GM12878 (cell line): Measurements from ENCODE around the gene KYAT1. TPM values are rescaled to one million over a fixed set of nuclear protein-coding genes. Genes with fewer than 3 reads are reported as not detected.
"Not testable (repeated sequence)": the region's sequence is repeated elsewhere in the genome, so short reads cannot be mapped to it uniquely, and the experiment has no call there.

Source experiments
- ATAC-seq: fragments of 200-7000 bp; cut with Tn5 transposase; 3 replicates; pipeline ENCODE4 v1.9.1; 2020; ENCODE audit warnings: mild to moderate bottlenecking, moderate library complexity
- BruUV-seq: library from RNA; stranded (reverse); fragments of 400-500 nt; replicated peaks from 2 replicates; lab custom pipeline; 2021; lab: Mats Ljungman, UMichigan
- CTCF ChIA-PET: fragments of 300-600 bp; sonication (Branson Sonifier 250); formaldehyde crosslinking; extraction: SDS; loops from one replicate; lab custom pipeline; 2021; ENCODE audit warnings: inconsistent platforms; lab: Yijun Ruan, JAX
- POLR2A ChIA-PET: fragments of 350-600 bp; formaldehyde crosslinking; extraction: SDS; loops from one replicate; lab custom pipeline; 2021; ENCODE audit warnings: inconsistent platforms; lab: Charles Lee
- RAD21 ChIA-PET: fragments of 300-600 bp; sonication (Branson Sonifier 250); formaldehyde crosslinking; loops from one replicate; lab custom pipeline; 2023; ENCODE audit warnings: antibody characterized with exemption; ENCODE audit not compliant: unreplicated experiment; lab: Charles Lee
- SMC1A ChIA-PET: fragments of 300-600 bp; sonication (Branson Sonifier 250); formaldehyde crosslinking; loops from one replicate; lab custom pipeline; 2023; ENCODE audit not compliant: unreplicated experiment, uncharacterized antibody; lab: Charles Lee
- DNase-seq: peaks from one replicate; pipeline ENCODE4 v3.0.0-alpha.2; 2011; ENCODE audit warnings: low read depth, low spot score
- FAIRE-seq: peaks from 3 replicates; lab custom pipeline; 2011; peaks lifted over from hg19 to GRCh38; lab: Jason Lieb, UNC
- H2AFZ ChIP-seq: 2 replicates; pipeline ENCODE4 v1.6.0; 2011; ENCODE audit warnings: low read depth, low read length, control low read depth; ENCODE audit not compliant: control insufficient read depth
- H3K27ac ChIP-seq: 2 replicates; pipeline ENCODE4 v1.5.1; 2011; ENCODE audit warnings: control low read depth; ENCODE audit not compliant: control insufficient read depth, insufficient read depth
- H3K27me3 ChIP-seq, 2 experiments: replicated peaks in 1 of 2; 2 replicates each; pipeline versions ENCODE4 v1.6.0 to v1.6.1; 2011; ENCODE audit warnings: low read length in 1 of 2; ENCODE audit not compliant: control insufficient read depth in 2 of 2, insufficient read depth in 2 of 2
- H3K36me3 ChIP-seq, 2 experiments: 2 replicates each; pipeline ENCODE4 v1.5.1; 2011; ENCODE audit warnings: low read length in 1 of 2; ENCODE audit not compliant: control insufficient read depth in 2 of 2, insufficient read depth in 2 of 2
- H3K4me1 ChIP-seq: 2 replicates; pipeline ENCODE4 v1.6.1; 2011; ENCODE audit warnings: mild to moderate bottlenecking, low read length, moderate library complexity, mixed read lengths; ENCODE audit not compliant: control insufficient read depth, insufficient read depth
- H3K4me2 ChIP-seq: 2 replicates; pipeline ENCODE4 v1.6.0; 2011; ENCODE audit warnings: control low read depth; ENCODE audit not compliant: control insufficient read depth, insufficient read depth
- H3K4me3 ChIP-seq: fragments of 200-600 bp; sonication (generic); 2 replicates; pipeline ENCODE4 v1.5.1; 2016
- H3K79me2 ChIP-seq: 2 replicates; pipeline ENCODE4 v1.6.0; 2011; ENCODE audit warnings: low read length; ENCODE audit not compliant: control insufficient read depth, insufficient read depth
- H3K9ac ChIP-seq: 2 replicates; pipeline ENCODE4 v1.8.0; 2011; ENCODE audit warnings: low read length, control low read depth, mixed read lengths; ENCODE audit not compliant: control insufficient read depth, insufficient read depth
- H3K9me3 ChIP-seq: replicated peaks from 3 replicates; pipeline ENCODE4 v1.5.1; 2011; ENCODE audit warnings: mild to moderate bottlenecking, low read length; ENCODE audit not compliant: control insufficient read depth, insufficient read depth
- H4K20me1 ChIP-seq: 2 replicates; pipeline ENCODE4 v1.6.0; 2011; ENCODE audit not compliant: control insufficient read depth, insufficient read depth
- JUNB ChIP-seq: IDR thresholded peaks from 2 replicates; pipeline ENCODE4 v1.6.1; 2016; ENCODE audit warnings: antibody characterized with exemption, mild to moderate bottlenecking
- KLF5 ChIP-seq: fragments of 450-650 bp; IDR thresholded peaks from 2 replicates; pipeline ENCODE4 v1.6.1; 2014; ENCODE audit warnings: mild to moderate bottlenecking; ENCODE audit not compliant: partially characterized antibody
- MXI1 ChIP-seq: fragments of 150-350 bp; IDR thresholded peaks from 2 replicates; pipeline ENCODE4 v1.6.1; 2011; ENCODE audit warnings: low read depth, mild to moderate bottlenecking, inconsistent platforms, low read length, improper control_type of control experiment
- NFYA ChIP-seq: IDR thresholded peaks from 2 replicates; pipeline ENCODE4 v1.6.1; 2011; ENCODE audit warnings: low read depth, mild to moderate bottlenecking, low read length, improper control_type of control experiment, borderline replicate concordance
- PAX8 ChIP-seq: fragments of 450-650 bp; IDR thresholded peaks from 2 replicates; pipeline ENCODE4 v1.6.1; 2017; ENCODE audit warnings: mild to moderate bottlenecking, moderate library complexity
- YBX1 ChIP-seq: fragments of 450-650 bp; IDR thresholded peaks from 2 replicates; pipeline ENCODE4 v1.6.1; 2016; ENCODE audit warnings: antibody characterized with exemption
- ZNF217 ChIP-seq: fragments of 450-650 bp; IDR thresholded peaks from 2 replicates; pipeline ENCODE4 v1.6.1; 2017; ENCODE audit warnings: antibody characterized with exemption, mild to moderate bottlenecking
- WGBS: methylation state at CpG from one replicate; pipeline ENCODE4 v1.1.6; 2016; ENCODE audit warnings: low lambda C conversion rate; ENCODE audit not compliant: insufficient replicate concordance, insufficient coverage; ENCODE audit errors: missing lambda C conversion rate; 5-methylcytosine and 5-hydroxymethylcytosine counted together
- in situ Hi-C: fragments of 300-500 bp; cut with MboI; formaldehyde crosslinking; loops from 9 replicates; pipeline ENCODE4 v1.14.3; 2018; ENCODE audit warnings: mixed read lengths
- intact Hi-C: fragments of 100-400 bp; cut with micrococcal nuclease; formaldehyde crosslinking; loops from one replicate; pipeline ENCODE4 v1.14.2; 2022; ENCODE audit not compliant: unreplicated experiment
- polyA plus RNA-seq, 11 experiments: library from polyadenylated mRNA; depleted of rRNA in 4 of 11; unstranded in 6 of 11; stranded (reverse) in 5 of 11; fragments of >200 nt; fragmentation: Nextera tagmentation in 4 of 11; fragmentation: Illumina TruSeq in 1 of 11; extraction: Ambion mirVana in 4 of 11; extraction: Trizol in 1 of 11; gene quantifications; 1 replicate in 1 of 11; 2 replicates in 10 of 11; pipeline versions ENCODE4 v1.2.1 to v1.2.3, GENCODE V29; 2011 to 2016; ENCODE audit warnings: inconsistent platforms in 2 of 11, missing spikeins in 2 of 11, low read depth in 1 of 11
- total RNA-seq, 4 experiments: library from RNA; depleted of rRNA in 3 of 4; stranded (reverse); fragments of >200 nt in 3 of 4; fragmentation: Illumina TruSeq in 1 of 4; extraction: Trizol in 1 of 4; gene quantifications; 2 replicates each; pipeline versions ENCODE4 v1.2.1 to v1.2.3, GENCODE V29; 2013 to 2021
- TF ChIP-seq, protein P1 (sequence below): fragments of 450-650 bp; IDR thresholded peaks from 2 replicates; pipeline ENCODE4 v1.6.1; 2017; ENCODE audit warnings: mild to moderate bottlenecking

The KYAT1 gene
- total and polyA plus RNA-seq, 10 of the 15 experiments (the other 5 are each of a cell fraction or from before 2014, with no cell fraction given): 5.8 to 15.7 (median 11.4) TPM

DNA sequence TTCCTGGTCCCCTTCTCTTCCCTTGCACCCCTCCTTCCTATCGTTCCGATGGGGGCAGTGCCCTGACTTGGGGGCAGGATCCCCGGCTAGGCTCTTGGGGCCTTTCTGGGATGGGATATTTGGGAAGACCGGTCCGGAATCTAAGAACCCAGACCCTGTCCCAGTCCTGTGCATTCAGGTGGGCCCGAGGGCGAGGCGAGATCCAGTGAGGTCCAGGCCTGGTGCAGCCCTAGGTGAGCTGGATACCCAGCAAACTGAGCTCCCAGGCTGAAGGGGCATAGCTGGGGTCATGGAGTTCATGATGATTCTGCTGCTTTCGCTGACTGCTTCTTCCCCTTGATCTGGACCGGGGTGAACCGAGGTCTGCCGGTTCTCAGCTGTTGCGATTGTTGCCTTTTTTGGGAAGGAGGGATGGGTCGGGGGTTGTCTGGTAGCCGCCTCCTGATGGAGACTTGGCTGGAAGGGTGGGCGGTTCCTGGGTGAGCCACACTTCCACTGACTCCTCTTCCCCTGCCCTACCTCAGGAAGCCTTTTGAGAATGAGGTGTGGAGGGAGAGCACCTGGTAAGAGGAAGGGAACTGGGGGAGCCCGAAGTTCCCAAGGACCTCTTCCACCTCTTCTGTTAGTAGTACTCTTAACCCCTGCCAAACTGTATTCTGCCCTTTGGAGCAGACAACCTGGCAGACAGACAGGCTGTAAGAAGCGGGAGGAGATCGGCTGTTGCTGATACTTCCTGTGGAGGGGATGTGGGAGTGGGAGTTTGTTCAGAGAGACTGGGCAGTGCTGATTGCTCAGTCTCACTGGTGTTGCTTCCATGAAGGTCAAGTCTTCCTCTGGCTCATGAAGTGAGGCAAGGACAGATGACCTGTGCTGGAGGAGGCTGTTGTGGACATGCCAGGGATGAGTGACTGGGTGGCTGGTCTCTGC is 1.2 kb upstream of the KYAT1 start (continued):
- TF ChIP-seq ZNF217 (no peak), PAX8 (no peak), KLF5 (no peak), NFYA (no peak), JUNB (no peak; the same call in 1 of the 2 replicates)

DNA sequence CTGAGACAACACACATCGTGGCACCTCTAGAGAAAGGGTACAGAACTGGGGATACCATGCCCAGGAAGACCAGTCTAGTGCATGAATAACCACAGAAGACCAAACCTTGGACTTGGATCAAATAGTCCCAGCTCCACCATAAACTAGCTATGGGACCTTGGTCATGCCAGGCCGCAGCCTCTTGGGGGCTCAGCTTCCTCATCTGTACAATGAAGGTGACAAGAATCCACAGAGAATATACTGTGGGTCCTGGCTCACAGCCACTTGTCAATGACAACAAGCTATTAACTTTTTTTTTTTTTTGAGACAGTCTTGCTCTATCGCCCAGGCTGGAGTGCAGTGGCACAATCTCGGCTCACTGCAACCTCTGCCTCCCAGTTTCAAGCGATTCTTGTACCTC is 3.9 kb downstream of the KYAT1 start:
- ATAC-seq (no peak), FAIRE-seq (no peak), DNase-seq (no peak)
- TF ChIP-seq, protein P1, sequence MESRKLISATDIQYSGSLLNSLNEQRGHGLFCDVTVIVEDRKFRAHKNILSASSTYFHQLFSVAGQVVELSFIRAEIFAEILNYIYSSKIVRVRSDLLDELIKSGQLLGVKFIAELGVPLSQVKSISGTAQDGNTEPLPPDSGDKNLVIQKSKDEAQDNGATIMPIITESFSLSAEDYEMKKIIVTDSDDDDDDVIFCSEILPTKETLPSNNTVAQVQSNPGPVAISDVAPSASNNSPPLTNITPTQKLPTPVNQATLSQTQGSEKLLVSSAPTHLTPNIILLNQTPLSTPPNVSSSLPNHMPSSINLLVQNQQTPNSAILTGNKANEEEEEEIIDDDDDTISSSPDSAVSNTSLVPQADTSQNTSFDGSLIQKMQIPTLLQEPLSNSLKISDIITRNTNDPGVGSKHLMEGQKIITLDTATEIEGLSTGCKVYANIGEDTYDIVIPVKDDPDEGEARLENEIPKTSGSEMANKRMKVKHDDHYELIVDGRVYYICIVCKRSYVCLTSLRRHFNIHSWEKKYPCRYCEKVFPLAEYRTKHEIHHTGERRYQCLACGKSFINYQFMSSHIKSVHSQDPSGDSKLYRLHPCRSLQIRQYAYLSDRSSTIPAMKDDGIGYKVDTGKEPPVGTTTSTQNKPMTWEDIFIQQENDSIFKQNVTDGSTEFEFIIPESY: peak; percentile 62; the same call in 1 of the 2 replicates
- TF ChIP-seq MXI1: no peak
- no peak for TF ChIP-seq YBX1
- H3K9ac ChIP-seq: no peak overlapping the region
- no peak overlapping the region for H3K4me3 ChIP-seq
- H3K36me3 ChIP-seq: no peaks in the 10 kb centered on the region
- intact Hi-C loops (no loop called here), in situ Hi-C loops (no loop called here)
- no peak overlapping the region for H3K27ac ChIP-seq
- ChIA-PET POLR2A (interaction anchor here (1.8 kb wide), 1 partner anchor 70 kb away, joined by 4 read pairs; no protein-coding TSS in a partner anchor), SMC1A (interaction anchor here (1.0 kb wide), 1 partner anchor 10 kb away, joined by 3 read pairs; no protein-coding TSS in a partner anchor), RAD21 (interaction anchor here (0.6 to 3.3 kb wide), 6 partner anchors 14 to 263 kb away, joined by 3 to 14 read pairs (median 4); partner anchors contain the start of gene ENDOG), CTCF (interaction anchor here (0.6 to 3.0 kb wide), 8 partner anchors 16 to 1143 kb away, joined by 3 to 17 read pairs (median 4); partner anchors contain the start of genes ENDOG and SPOUT1)
- 81% methylated on average over 5 of the region's 5 CpGs for WGBS
- no peak overlapping the region for H3K4me2 ChIP-seq
- no peaks in the 10 kb centered on the region for H3K4me1 ChIP-seq
- no TSS peak for BruUV-seq
- no peaks in the 10 kb centered on the region for H3K27me3 ChIP-seq
- no peaks in the 10 kb centered on the region for H4K20me1 ChIP-seq
- no peaks in the 10 kb centered on the region for H3K9me3 ChIP-seq
- H2AFZ ChIP-seq: no peak overlapping the region
- H3K79me2 ChIP-seq: peaks cover 28% of the 10 kb centered on the region

DNA sequence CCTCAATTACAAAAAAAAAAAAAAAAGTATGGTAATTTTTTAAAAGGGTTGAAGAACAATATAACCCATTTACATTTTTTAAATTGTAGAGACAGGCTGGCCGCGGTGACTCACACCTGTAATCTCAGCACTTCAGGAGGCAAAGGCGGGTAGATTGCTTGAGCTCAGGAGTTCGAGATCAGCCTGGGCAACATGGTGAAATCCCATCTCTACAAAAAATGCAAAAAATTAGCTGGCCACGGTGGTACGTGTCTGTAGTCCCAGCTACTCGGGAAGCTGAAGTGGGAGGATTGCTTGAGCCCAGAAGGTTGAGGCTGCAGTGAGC is 10.8 kb downstream of the KYAT1 start:
- H3K9ac ChIP-seq, H3K36me3 ChIP-seq, in situ Hi-C loops, H4K20me1 ChIP-seq, H3K4me2 ChIP-seq, H3K79me2 ChIP-seq, ATAC-seq, FAIRE-seq, BruUV-seq, DNase-seq, H3K4me3 ChIP-seq, H3K27ac ChIP-seq, intact Hi-C loops, H3K4me1 ChIP-seq, H3K27me3 ChIP-seq, H3K9me3 ChIP-seq, H2AFZ ChIP-seq: not testable (repeated sequence)
- RAD21 ChIA-PET: interaction anchor here (0.7 kb wide), 1 partner anchor 54 kb away, joined by 4 read pairs; no protein-coding TSS in a partner anchor
- WGBS: 87% methylated on average over 7 of the region's 7 CpGs
- SMC1A ChIA-PET: interaction anchor here (1.2 to 1.4 kb wide), 2 partner anchors 30 to 58 kb away, joined by 3 read pairs; no protein-coding TSS in a partner anchor
- CTCF ChIA-PET: interaction anchor here (0.5 to 13.1 kb wide), 2 partner anchors 56 to 148 kb away, joined by 4 to 158 read pairs; no protein-coding TSS in a partner anchor
- POLR2A ChIA-PET: interaction anchor here (0.6 kb wide), 1 partner anchor 370 kb away, joined by 3 read pairs; no protein-coding TSS in a partner anchor
